ENCODE data around the gene SSH3.
"Not testable (repeated sequence)": the region's sequence is repeated elsewhere in the genome, so short reads cannot be mapped to it uniquely, and the experiment has no call there.

Gene SSH3

DNA sequence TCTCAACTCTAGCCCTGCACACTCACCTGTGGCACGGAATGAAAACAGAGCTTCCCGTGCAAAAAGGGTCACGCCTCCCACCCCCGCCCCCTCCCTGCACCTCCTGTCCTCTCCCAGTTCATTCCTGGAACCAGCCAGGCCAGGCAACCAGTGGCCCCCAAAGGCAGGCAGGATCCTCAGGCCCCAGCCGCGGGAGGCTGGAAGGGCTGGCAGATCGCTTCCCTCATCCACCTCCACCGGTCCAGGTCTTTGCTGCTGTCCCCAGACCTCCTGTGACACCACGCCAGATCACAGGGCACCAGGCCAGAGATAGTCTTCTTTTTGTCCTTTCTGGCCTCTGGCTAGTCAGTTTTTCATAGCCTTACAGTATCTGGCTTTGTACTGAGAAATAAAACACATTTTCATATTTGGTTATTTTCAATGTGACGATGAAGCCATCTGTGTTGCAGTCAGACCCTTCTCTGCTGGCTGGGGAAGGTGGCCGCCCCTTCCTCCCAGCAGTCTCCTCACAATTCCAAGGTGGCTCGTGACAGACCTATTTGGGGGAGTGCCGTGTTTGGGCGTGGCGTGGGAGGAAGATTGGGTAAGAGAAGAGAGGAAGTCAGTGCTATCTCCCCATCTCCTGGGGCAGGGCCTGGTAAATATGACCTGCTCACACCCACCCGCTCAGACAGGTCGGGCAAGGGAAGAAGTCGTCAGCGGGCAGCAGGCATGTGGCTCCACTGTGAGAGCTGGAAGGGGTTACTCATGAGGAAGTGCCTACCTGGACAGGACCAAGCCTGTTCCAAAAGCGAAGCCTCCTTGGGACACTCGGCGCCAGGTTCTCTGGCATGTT lies 9.1 kb downstream of the SSH3 start:
- DNase-seq, result no peak

GRCh38 chr11:67313125-67313890 lies 10.0 kb downstream of the SSH3 start:
- no peak for DNase-seq

DNA sequence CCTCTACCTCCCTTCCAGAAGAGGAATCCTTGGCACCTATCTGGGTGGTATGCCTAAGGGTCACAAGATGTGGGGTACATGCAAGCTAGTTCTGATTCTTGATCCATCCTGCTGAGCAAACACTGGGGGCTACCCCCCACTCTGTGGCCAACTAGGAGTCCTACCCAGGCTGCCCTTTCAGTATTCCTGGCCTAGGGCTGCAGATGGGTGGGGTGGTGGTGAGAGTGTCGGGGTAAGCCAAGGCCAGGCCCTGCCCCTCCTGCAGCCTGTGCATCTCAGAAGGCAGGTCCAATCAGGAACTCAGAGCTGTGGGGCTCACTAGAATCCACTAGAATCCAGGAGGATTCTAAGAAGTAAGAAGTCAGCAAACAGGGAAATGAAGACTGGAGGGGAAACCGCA lies 10.9 kb downstream of the SSH3 start:
- DNase-seq, result no peak

DNA sequence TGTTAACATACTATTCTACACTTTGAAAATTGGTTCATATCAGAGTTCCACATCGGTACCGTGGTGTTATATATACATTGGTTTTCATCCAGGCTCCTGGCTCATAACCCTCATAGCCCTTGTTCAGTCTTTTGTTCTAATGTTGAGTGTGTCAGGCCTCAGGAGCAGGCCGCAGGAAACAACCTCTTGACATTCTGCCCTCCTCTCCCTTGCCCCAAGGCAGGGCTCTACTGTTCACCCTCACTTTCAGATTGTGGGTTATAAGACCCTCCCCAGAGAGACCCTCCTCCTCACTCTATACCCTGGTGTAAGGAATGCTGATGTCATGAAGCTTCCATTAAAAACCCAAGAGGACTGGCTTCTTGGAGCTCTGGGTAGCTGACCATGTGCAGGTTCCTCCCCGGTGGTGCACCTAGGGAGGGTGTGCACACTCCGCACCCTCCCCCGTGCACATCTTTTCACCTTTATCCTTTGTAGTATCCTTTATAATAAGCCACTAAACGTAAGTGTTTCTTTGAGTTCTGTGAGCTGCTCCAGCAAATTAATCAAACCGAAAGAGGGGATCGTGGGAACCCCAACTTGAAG lies 12.1 kb downstream of the SSH3 start:
- DNase-seq, result no peak

DNA sequence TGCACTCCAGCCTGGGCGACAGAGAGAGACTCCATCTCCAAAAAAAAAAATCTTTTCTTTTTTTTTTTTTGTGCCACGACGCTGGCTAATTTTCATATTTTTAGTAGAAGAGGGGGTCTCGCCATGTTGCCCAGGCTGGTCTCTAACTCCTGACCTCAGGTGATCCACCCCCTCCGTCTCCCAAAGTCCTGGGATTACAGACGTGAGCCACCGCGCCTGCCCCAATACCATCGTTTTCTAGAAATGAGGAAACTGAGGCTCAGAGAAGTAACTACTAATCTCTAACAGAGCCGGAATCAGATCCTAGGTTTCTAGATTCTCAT lies 13.5 kb downstream of the SSH3 start:
- DNase-seq, result no peak

- DNase-seq, result peak; percentile 97
Measured at GRCh38 chr11:67317205-67317887, 14.0 kb downstream of the SSH3 start.

DNA sequence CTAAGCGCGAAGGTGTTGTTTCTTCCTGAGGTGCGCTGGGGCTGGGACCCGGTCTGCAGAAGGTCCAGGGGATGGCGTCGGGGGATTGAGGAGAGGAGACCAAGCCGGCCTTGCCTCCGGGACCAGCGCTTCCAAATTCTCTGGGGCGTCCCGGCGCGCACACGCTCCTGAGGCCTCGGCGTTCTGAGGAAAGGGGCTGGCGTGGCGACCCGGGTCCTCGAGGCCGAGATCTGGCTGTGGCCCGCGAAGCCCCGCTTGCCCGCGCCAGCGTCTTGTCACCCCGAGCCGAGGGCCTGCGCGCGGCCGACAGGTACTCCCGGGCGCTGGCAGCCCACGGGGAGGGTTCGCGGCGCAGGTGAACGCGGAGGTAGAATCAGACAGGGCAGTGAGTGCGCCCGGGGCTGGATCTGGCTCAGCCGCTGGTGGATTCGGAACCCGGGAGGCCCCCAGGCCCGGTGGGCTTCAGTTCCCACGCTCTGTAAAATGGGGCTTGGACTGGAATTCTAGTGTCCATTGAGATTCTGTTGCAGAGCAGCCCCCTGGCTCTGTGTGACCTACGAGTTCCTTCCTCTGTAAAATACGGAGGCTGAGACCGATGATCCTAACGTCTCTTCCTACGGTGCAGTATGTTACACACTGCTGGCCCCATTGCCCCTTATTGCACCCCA lies 14.7 kb downstream of the SSH3 start:
- DNase-seq, result no peak

DNA sequence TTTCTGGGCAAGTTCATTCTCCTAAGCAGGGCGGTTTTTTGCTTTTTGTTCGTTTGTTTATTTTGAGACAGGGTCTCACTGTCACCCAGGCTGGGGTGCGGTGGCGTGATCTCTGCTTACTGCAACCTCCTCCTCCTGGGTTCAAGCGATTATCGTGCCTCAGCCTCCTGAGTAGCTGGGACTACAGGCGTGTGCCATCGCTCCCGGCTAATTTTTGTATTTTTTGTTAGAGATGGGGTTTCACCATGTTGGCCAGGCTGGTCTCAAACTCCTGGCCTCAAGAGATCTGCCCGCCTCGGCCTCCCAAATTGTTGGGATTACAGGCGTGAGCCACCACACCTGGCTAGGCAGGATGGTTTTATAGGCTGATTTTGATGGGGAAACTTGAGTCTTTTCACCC lies 15.5 kb downstream of the SSH3 start:
- not testable (repeated sequence) for DNase-seq

GRCh38 chr11:67320011-67320410 lies 16.7 kb downstream of the SSH3 start:
- no peak for DNase-seq

- no peak for DNase-seq
Measured at GRCh38 chr11:67320691-67321090, 17.4 kb downstream of the SSH3 start.

GRCh38 chr11:67321313-67321871 lies 18.1 kb downstream of the SSH3 start:
- no peak for DNase-seq

GRCh38 chr11:67322049-67322448 lies 18.7 kb downstream of the SSH3 start:
- no peak for DNase-seq

- no peak for DNase-seq
Measured at GRCh38 chr11:67323526-67323925, 20.2 kb downstream of the SSH3 start.

GRCh38 chr11:67332081-67332691 lies 28.9 kb downstream of the SSH3 start:
- DNase-seq, result no peak

GRCh38 chr11:67337257-67337656 lies 33.9 kb downstream of the SSH3 start:
- DNase-seq, result no peak

DNA sequence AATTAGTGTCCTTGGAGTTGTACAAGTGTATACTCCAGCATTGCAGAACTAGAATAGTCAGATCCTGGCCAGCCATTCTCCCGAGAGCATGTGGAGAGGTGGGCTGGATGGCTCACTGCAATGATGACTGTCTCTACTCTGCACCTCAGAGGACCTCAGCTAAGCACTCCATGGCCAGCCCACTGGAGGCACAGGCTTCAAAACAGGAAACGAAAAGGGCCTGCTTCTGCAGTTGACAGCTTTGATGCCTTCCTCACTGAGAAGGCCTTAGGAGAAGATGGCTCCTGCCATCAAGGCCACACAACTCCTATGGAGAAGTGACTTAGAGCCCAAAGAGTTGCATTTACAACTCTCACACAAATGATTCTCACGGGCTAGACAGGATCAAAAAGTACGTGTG lies 40.9 kb downstream of the SSH3 start:
- DNase-seq, result no peak

- DNase-seq, result no peak
Measured at GRCh38 chr11:67345247-67345919, 42.1 kb downstream of the SSH3 start.

DNA sequence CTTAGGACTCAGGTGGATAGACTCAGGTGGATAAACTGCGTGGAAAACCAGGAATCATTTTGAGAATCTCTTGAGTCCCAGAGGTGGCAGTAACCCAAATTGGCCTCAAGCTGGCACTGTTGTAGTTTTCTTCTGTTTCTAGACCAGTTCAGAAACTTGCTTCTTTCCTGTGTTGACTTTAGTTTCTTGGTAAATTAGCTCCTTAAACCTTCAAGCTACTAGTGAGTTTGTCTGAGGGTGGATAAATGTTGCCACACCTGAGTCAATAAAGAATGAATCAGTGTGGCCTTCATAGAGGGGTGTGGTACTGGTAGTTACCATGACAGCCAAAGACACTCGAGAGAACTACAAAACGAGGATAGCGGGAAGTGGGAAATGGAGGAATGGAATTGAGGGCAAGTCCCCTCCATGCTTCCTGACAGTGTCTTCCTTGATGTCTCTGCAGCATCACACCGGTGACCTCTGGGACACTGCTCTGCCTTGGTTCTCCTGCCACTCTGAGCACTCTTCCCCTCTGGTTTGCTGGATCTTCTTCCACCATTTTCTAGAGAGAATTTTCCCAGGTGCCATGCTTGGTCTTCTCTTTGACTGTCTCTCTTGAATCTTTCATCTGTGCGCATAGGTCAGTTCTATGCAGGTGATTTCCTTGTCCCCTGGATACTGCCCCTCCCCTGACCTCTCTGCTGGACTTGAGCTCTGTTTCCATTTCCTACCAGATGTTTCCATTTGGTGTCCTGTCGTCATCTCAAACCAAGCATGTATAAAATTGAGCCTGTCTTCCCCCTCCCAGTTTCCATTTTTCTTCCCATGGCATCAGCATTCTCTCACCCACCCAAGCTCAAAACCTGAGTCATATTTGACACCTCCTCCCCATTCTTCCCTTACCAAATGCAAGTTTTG lies 42.8 kb downstream of the SSH3 start:
- DNase-seq, result no peak

- DNase-seq, result no peak
Measured at GRCh38 chr11:67347964-67348749, 44.8 kb downstream of the SSH3 start.

GRCh38 chr11:67349036-67349435 lies 45.7 kb downstream of the SSH3 start:
- DNase-seq, result no peak

Measured in NCI-H1417 treated with DMSO at 0.1 percent for 48 hours (cell line).